Trophoblast cell (in vitro differentiated cells and primary cell): ENCODE data around the gene FBRSL1. TPM values are rescaled to one million over a fixed set of nuclear protein-coding genes. Genes with fewer than 3 reads are reported as not detected.
"Not testable (repeated sequence)": the region's sequence is repeated elsewhere in the genome, so short reads cannot be mapped to it uniquely, and the experiment has no call there.

Source experiments
- DNase-seq, 2 donors: peaks; one replicate each; pipeline ENCODE4 v3.0.0-alpha.2; 2016
- H2AFZ ChIP-seq: 2 replicates; pipeline ENCODE4 v1.6.1; 2013; ENCODE audit warnings: low read length, moderate library complexity, mild to moderate bottlenecking; ENCODE audit not compliant: insufficient read depth, poor library complexity
- H2AK5ac ChIP-seq: 2 replicates; pipeline ENCODE4 v1.6.1; 2013; ENCODE audit warnings: mild to moderate bottlenecking, low read length
- H2BK120ac ChIP-seq: 2 replicates; pipeline ENCODE4 v1.6.1; 2013; ENCODE audit warnings: low read length, mild to moderate bottlenecking, moderate library complexity; ENCODE audit not compliant: insufficient read depth, poor library complexity
- H2BK12ac ChIP-seq: 2 replicates; pipeline ENCODE4 v1.6.1; 2013; ENCODE audit warnings: mild to moderate bottlenecking, low read length, moderate library complexity
- H2BK5ac ChIP-seq: 2 replicates; pipeline ENCODE4 v1.6.1; 2013; ENCODE audit warnings: low read length, low read depth, moderate library complexity, mild to moderate bottlenecking; ENCODE audit not compliant: poor library complexity
- H3K14ac ChIP-seq: 2 replicates; pipeline ENCODE4 v1.6.1; 2013; ENCODE audit warnings: mild to moderate bottlenecking, low read length
- H3K18ac ChIP-seq: 2 replicates; pipeline ENCODE4 v1.6.1; 2013; ENCODE audit warnings: mild to moderate bottlenecking, low read length
- H3K23ac ChIP-seq: 2 replicates; pipeline ENCODE4 v1.6.1; 2013; ENCODE audit warnings: low read length
- H3K27ac ChIP-seq: 2 replicates; pipeline ENCODE4 v1.5.1; 2013; ENCODE audit warnings: low read depth, mild to moderate bottlenecking, inconsistent platforms, low read length, moderate library complexity
- H3K27me3 ChIP-seq: 2 replicates; pipeline ENCODE4 v1.6.1; 2013; ENCODE audit warnings: inconsistent platforms, mild to moderate bottlenecking, low read length, moderate library complexity; ENCODE audit not compliant: insufficient read depth
- H3K36me3 ChIP-seq, 2 experiments: 1 replicate in 1 of 2; 2 replicates in 1 of 2; pipeline ENCODE4 v1.6.1; 2013; ENCODE audit warnings: low read length in 2 of 2, mild to moderate bottlenecking in 2 of 2, moderate library complexity in 1 of 2; ENCODE audit not compliant: insufficient read depth in 2 of 2, control insufficient read depth in 1 of 2
- H3K4ac ChIP-seq: 2 replicates; pipeline ENCODE4 v1.6.1; 2013; ENCODE audit warnings: low read depth, mild to moderate bottlenecking, low read length, moderate library complexity
- H3K4me1 ChIP-seq, 2 experiments: 1 replicate in 1 of 2; 2 replicates in 1 of 2; pipeline ENCODE4 v1.6.1; 2013; ENCODE audit warnings: low read length in 2 of 2, mild to moderate bottlenecking in 2 of 2, moderate library complexity in 1 of 2; ENCODE audit not compliant: insufficient read depth in 2 of 2, control insufficient read depth in 1 of 2
- H3K4me2 ChIP-seq: 2 replicates; pipeline ENCODE4 v1.6.1; 2013; ENCODE audit warnings: inconsistent platforms, mild to moderate bottlenecking, low read length, moderate library complexity
- H3K4me3 ChIP-seq: 2 replicates; pipeline ENCODE4 v1.5.1; 2013; ENCODE audit warnings: mild to moderate bottlenecking, low read depth, low read length, inconsistent platforms
- H3K79me1 ChIP-seq: one replicate; pipeline ENCODE4 v1.6.1; 2013; ENCODE audit warnings: low read length
- H3K79me2 ChIP-seq: 2 replicates; pipeline ENCODE4 v1.6.1; 2013; ENCODE audit warnings: low read length, mild to moderate bottlenecking; ENCODE audit not compliant: control insufficient read depth, insufficient read depth, poor library complexity
- H3K9ac ChIP-seq: 2 replicates; pipeline ENCODE4 v1.6.1; 2013; ENCODE audit warnings: mild to moderate bottlenecking, low read length
- H3K9me3 ChIP-seq: 2 replicates; pipeline ENCODE4 v1.6.1; 2013; ENCODE audit warnings: low read depth, mild to moderate bottlenecking, control low read depth, inconsistent platforms, low read length; ENCODE audit not compliant: insufficient read depth
- H4K12ac ChIP-seq: 2 replicates; pipeline ENCODE4 v1.6.1; 2013; ENCODE audit warnings: low read depth, mild to moderate bottlenecking, low read length, moderate library complexity
- H4K8ac ChIP-seq: 2 replicates; pipeline ENCODE4 v1.6.1; 2013; ENCODE audit warnings: low read depth, mild to moderate bottlenecking, low read length, moderate library complexity
- H4K91ac ChIP-seq: one replicate; pipeline ENCODE4 v1.6.1; 2013; ENCODE audit warnings: low read depth, mild to moderate bottlenecking, low read length, moderate library complexity
- WGBS: extraction: QIAGEN DNeasy Blood & Tissue Kit; methylation state at CpG from one replicate; pipeline ENCODE4 v1.1.7; 2013; ENCODE audit warnings: missing lambda C conversion rate; ENCODE audit not compliant: insufficient read length, insufficient coverage; ENCODE audit errors: extremely low coverage; 5-methylcytosine and 5-hydroxymethylcytosine counted together
- polyA plus RNA-seq: library from polyadenylated mRNA; stranded (reverse); fragments of 200-250 nt; gene quantifications from 2 replicates; pipeline ENCODE4 v1.2.3, GENCODE V29; 2013

FBRSL1 gene
- 64.1 and 68.4 TPM in 2 replicates for polyA plus RNA-seq

DNA sequence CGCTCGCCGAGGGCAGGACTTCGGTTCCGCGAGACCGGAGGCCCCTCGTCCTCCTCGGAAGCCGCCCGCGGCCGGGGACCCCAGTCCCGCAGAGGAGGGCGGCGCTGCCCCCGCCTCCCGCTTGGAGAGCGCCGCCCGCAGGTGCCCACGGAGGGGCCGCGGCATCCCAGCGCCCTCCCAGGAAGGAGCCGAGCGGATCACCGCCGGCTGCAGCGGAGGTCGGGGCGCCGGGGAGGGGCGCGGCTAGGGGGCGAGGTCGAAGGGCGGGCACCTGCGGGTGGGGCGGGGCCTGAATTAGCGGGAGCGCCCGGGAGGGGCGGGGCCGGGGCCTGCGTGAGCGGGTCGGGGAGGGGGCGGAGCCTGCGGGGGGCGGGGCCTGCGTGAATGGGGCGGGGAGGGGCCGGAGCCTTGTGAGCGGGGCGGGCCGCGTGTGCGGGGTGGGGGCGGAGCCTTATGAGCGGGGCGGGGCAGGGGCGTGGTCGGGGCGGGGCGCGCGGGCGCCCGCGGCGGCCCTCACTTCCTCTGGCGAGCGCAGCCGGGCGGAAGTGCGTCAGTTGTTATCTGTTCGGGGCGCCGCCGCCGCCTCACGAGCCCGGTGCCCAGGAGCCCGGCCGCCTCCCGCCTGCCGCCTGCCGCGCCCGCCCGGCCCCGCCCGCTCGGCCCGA lies at the start of gene FBRSL1:
Gene FBRSL1, plus strand, starts transcription at position 550 of the 665 bp plus-strand sequence.
- Histone ChIP-seq H4K8ac (no peak within 1 kb of the TSS), H3K27me3 (peaks cover 13% of the 10 kb centered on the region), H4K12ac (no peak within 1 kb of the TSS), H3K36me3 (peaks cover 3% of the 10 kb centered on the region in 2 experiments), H3K27ac (no peak within 1 kb of the TSS), H3K23ac (no peak within 1 kb of the TSS), H2AFZ (peak within 1 kb of the TSS; percentile 40), H3K4me3 (peak within 1 kb of the TSS; percentile 75), H3K4ac (peak within 1 kb of the TSS; percentile 77), H4K91ac (no peak within 1 kb of the TSS), H3K9ac (peak within 1 kb of the TSS; percentile 73), H3K79me2 (peaks cover 12% of the 10 kb centered on the region), H3K79me1 (peaks cover 19% of the 10 kb centered on the region), H2BK120ac (no peak within 1 kb of the TSS), H3K18ac (peak within 1 kb of the TSS; percentile 57), H2BK5ac (no peak within 1 kb of the TSS), H3K4me2 (peak within 1 kb of the TSS; percentile 69), H2AK5ac (peak within 1 kb of the TSS; percentile 44), H3K14ac (peak within 1 kb of the TSS; percentile 85), H3K9me3 (peaks cover 9% of the 10 kb centered on the region), H2BK12ac (no peak within 1 kb of the TSS), H3K4me1 (peaks cover 30 to 42% of the 10 kb centered on the region in 2 experiments)
- no CpG with 5 or more reads among the region's 96 CpGs for WGBS
- DNase-seq, result peak; percentile 80 to 89

DNA sequence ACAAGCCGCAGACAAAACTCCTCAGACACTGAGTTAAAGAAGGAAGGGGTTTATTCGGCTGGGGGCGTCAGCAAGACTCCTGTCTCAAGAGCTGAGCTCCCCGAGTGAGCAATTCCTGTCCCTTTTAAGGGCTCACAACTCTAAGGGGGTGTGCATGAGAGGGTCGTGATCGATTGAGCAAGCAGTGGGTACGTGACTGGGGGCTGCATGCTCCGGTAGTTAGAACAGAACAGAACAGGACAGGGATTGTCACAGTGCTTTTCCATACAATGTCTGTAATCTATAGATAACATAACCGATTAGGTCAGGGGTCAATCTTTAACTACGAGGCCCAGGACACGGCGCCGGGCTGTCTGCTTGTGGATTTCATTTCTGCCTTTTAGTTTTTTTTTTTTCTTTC lies 49.5 kb upstream of the FBRSL1 start:
- WGBS, result no CpG with 5 or more reads among the region's 13 CpGs
- DNase-seq, H2BK12ac ChIP-seq, H3K9me3 ChIP-seq, H3K9ac ChIP-seq, H4K8ac ChIP-seq, H3K27ac ChIP-seq, H2AK5ac ChIP-seq, H3K4ac ChIP-seq, H3K27me3 ChIP-seq, H3K18ac ChIP-seq, H3K79me1 ChIP-seq, H2BK5ac ChIP-seq, H3K79me2 ChIP-seq, H3K4me3 ChIP-seq, H3K36me3 ChIP-seq, H2BK120ac ChIP-seq, H3K4me1 ChIP-seq, H3K4me2 ChIP-seq, H3K14ac ChIP-seq, H4K91ac ChIP-seq, H2AFZ ChIP-seq, H3K23ac ChIP-seq, H4K12ac ChIP-seq: not testable (repeated sequence)

DNA sequence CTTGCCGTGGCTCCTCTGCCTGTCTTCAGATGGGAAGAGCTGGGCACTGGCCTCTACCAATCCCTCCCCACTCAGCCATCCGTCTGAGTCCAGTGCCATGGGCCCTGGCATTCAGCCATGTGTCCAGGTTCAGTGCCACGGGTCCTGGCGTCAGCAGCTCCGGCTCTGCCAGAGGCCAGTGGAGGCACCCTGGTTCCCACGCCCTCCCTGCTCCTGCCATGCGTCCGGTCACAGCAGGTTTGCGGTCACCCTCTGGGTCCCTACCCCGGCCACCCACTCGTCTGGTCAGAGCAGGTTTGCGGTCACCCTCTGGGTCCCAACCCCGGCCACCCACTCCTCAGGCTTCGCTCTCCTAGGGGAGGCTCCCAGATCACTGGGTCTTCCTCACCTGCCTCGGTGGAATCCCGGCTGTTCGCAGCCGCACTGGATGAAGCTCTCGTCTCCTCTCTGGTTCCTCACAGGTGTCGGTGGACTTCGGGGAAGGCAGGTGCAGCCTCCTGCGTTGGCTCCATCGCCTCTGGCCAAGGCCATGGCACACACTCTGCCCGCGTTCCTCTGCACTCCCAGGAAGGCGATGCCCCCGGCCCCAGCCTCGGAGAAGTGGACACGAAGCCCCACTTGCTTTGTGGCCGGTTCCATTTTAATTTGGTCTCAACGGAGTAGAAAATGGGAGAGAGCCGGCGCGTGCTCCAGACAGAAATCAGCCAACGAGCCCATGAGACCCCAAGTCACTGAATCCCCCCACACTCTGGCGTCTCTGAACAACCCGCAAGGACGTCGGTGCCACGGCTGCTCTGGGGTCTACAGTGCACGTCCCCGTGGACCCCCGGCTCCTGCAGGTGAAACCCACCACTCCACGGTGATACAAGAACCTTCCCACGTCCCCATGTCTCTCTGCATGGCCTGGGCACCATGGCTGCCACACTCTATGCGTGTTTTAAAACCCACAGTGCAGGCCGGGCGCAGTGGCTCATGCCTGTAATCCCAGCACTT lies 47.8 kb upstream of the FBRSL1 start:
- Histone ChIP-seq H2BK5ac (no peak overlapping the region), H3K4me2 (no peak overlapping the region), H3K9me3 (peaks cover 1% of the 10 kb centered on the region), H4K91ac (no peak overlapping the region), H2AK5ac (no peak overlapping the region), H2AFZ (no peak overlapping the region), H3K4me1 (no peaks in the 10 kb centered on the region), H3K23ac (no peak overlapping the region), H3K79me2 (no peaks in the 10 kb centered on the region), H3K4me3 (no peak overlapping the region), H3K27me3 (peaks cover 5% of the 10 kb centered on the region), H2BK120ac (no peak overlapping the region), H3K4ac (no peak overlapping the region), H3K18ac (no peak overlapping the region), H4K12ac (no peak overlapping the region), H2BK12ac (no peak overlapping the region), H3K9ac (no peak overlapping the region), H3K36me3 (no peaks in the 10 kb centered on the region), H3K79me1 (no peaks in the 10 kb centered on the region), H3K14ac (no peak overlapping the region), H4K8ac (no peak overlapping the region), H3K27ac (no peak overlapping the region)
- no CpG with 5 or more reads among the region's 48 CpGs for WGBS
- DNase-seq, result no peak

DNA sequence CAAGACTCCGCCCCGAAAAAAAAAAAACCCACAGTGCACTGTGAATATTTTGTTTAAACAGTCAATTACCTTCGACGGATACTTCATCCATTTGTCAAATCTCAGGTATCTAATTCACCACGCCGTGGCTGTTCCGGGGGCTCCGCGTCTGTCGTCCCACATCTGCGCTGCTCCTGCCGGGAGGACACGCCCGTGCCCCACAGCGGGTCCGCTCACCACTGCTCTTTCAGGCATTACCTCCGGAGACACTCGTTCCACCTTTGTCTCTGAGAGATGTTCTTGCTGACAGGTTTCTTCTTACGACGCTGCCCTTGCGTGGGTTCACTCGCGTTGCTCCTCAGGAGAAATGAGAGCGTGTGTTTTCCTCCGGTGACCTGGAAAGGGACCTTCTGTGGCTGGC lies 46.9 kb upstream of the FBRSL1 start:
- H2AFZ ChIP-seq, result no peak overlapping the region
- H3K79me2 ChIP-seq, result no peaks in the 10 kb centered on the region
- H3K18ac ChIP-seq, result no peak overlapping the region
- H4K91ac ChIP-seq, result no peak overlapping the region
- no peak overlapping the region for H3K27ac ChIP-seq
- H3K14ac ChIP-seq, result no peak overlapping the region
- WGBS, result no CpG with 5 or more reads among the region's 25 CpGs
- no peak overlapping the region for H3K23ac ChIP-seq
- H2AK5ac ChIP-seq, result no peak overlapping the region
- H3K4me2 ChIP-seq, result no peak overlapping the region
- peaks cover 4% of the 10 kb centered on the region for H3K27me3 ChIP-seq
- H2BK12ac ChIP-seq, result no peak overlapping the region
- DNase-seq, result no peak
- H3K9me3 ChIP-seq, result peaks cover 1% of the 10 kb centered on the region
- H2BK5ac ChIP-seq, result no peak overlapping the region
- H3K4me3 ChIP-seq, result no peak overlapping the region
- H3K4me1 ChIP-seq, result no peaks in the 10 kb centered on the region
- H2BK120ac ChIP-seq, result no peak overlapping the region
- H3K36me3 ChIP-seq, result no peaks in the 10 kb centered on the region
- H4K8ac ChIP-seq, result no peak overlapping the region
- H3K4ac ChIP-seq, result no peak overlapping the region
- no peaks in the 10 kb centered on the region for H3K79me1 ChIP-seq
- no peak overlapping the region for H4K12ac ChIP-seq
- H3K9ac ChIP-seq, result no peak overlapping the region
